ENCODE results near the gene S100P. TPM values are rescaled to one million over a fixed set of nuclear protein-coding genes. Genes with fewer than 3 reads are reported as not detected.

The S100P gene
- total and polyA plus RNA-seq, 2 of the 4 experiments (the other 2 are of a cell fraction), result not detected

DNA sequence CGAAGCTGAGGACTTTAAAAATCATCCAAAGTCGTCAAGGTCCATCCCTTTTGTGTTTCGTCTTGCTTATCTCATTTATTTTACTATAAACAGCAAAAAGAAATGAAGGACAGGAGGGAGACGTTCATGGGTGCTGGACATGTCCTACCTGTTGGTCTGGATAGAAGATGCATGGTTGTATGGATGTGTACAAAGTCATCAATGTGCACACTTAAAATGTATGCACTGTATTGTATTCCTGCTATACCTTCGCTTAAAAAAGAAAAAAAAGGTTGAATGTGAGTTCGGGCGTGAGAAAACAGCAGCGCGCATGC lies 22.0 kb downstream of the S100P start:
- Histone ChIP-seq H3K27ac (ENCODE audit: insufficient read depth, low read length) (no peak overlapping the region), H2BK120ac (ENCODE audit: low read depth, low read length) (no peak overlapping the region), H2BK5ac (ENCODE audit: low read depth, low read length, poor library complexity, severe bottlenecking) (peak overlapping the region; percentile 38), H3K27me3 (ENCODE audit: control insufficient read depth, insufficient read depth, low read length) (no peaks in the 10 kb centered on the region), H3K56ac (ENCODE audit: extremely low read depth, insufficient read depth, low read length) (no peak overlapping the region), H4K20me1 (ENCODE audit: insufficient read depth, low read length) (peaks cover 6% of the 10 kb centered on the region; the same call in 1 of the 2 replicates), H2AK5ac (ENCODE audit: low read depth, low read length) (no peak overlapping the region), H2AFZ (replicated peaks; ENCODE audit: low read length, poor library complexity) (peak overlapping the region; percentile 88), H3K18ac (ENCODE audit: low read depth, low read length) (no peak overlapping the region; the same call in 1 of the 2 replicates), H3K14ac (replicated peaks; ENCODE audit: low read depth, low read length) (peak overlapping the region; percentile 75), H2AK9ac (replicated peaks; ENCODE audit: low read depth, low read length, poor library complexity) (no peak overlapping the region), H3K4ac (ENCODE audit: low read depth, low read length) (peak overlapping the region; percentile 50; the same call in 1 of the 2 replicates), H3K9me3 (ENCODE audit: control insufficient read depth, insufficient read depth, low read length) (no peaks in the 10 kb centered on the region), H4K91ac (ENCODE audit: insufficient read depth, low read depth, low read length) (no peak overlapping the region), H3K23ac (ENCODE audit: low read depth, low read length) (no peak overlapping the region; the same call in 1 of the 2 replicates), H3K4me3 (ENCODE audit: insufficient read depth, low read depth, low read length) (peak overlapping the region; percentile 87), H3K9me1 (ENCODE audit: insufficient read depth, low read length) (no peaks in the 10 kb centered on the region), H4K5ac (ENCODE audit: low read depth, low read length) (peak overlapping the region; percentile 79; the same call in 1 of the 2 replicates), H3K36me3 (ENCODE audit: control insufficient read depth, insufficient read depth, low read length) (no peaks in the 10 kb centered on the region), H2BK20ac (ENCODE audit: low read depth, low read length) (no peak overlapping the region), H4K8ac (ENCODE audit: low read depth in 2 of 2, low read length in 2 of 2) (peak overlapping the region; percentile 83 to 95), H3K9ac (ENCODE audit: low read depth, low read length) (peak overlapping the region; percentile 22; the same call in 1 of the 2 replicates), H3K4me1 (ENCODE audit: control insufficient read depth, insufficient read depth, low read length) (no peaks in the 10 kb centered on the region), H2BK15ac (ENCODE audit: low read depth, low read length) (peak overlapping the region; percentile 4; the same call in 1 of the 3 replicates), H3K79me1 (ENCODE audit: low read depth in 1 of 2, low read length in 2 of 2) (peaks cover 0 to 19% of the 10 kb centered on the region in 2 experiments; a peak in 2 of 4 replicates), H3K4me2 (ENCODE audit: low read depth, low read length) (peak overlapping the region; percentile 83)
- POLR2A ChIA-PET (ENCODE audit: unreplicated experiment), result interaction anchor here (0.7 kb wide), 1 partner anchor 189 kb away, joined by 5 read pairs; no protein-coding TSS in a partner anchor
- TF ChIP-seq RAD21 (IDR thresholded peaks at IDR 0.05; ENCODE audit: low read length) (no peak), CEBPB (IDR thresholded peaks at IDR 0.05; ENCODE audit: low read depth, low read length) (no peak), NFE2L2 (IDR thresholded peaks at IDR 0.05; ENCODE audit: low read depth, low read length) (no peak), RCOR1 (IDR thresholded peaks at IDR 0.05; ENCODE audit: insufficient replicate concordance, low read length) (no peak), CHD1 (IDR thresholded peaks at IDR 0.05; ENCODE audit: low read depth, low read length) (no peak), ELK1 (IDR thresholded peaks at IDR 0.05; ENCODE audit: borderline replicate concordance, low read depth, low read length) (no peak), MXI1 (IDR thresholded peaks at IDR 0.05; ENCODE audit: borderline replicate concordance, low read depth, low read length) (no peak), MAZ (IDR thresholded peaks at IDR 0.05; ENCODE audit: borderline replicate concordance, low read depth, low read length) (no peak), BHLHE40 (IDR thresholded peaks at IDR 0.05; ENCODE audit: low read depth, low read length) (no peak), FOS (IDR thresholded peaks at IDR 0.05; ENCODE audit: low read depth, low read length) (no peak), USF2 (IDR thresholded peaks at IDR 0.05; ENCODE audit: low read depth, low read length) (no peak), SMC3 (IDR thresholded peaks at IDR 0.05; ENCODE audit: low read depth, low read length) (no peak), MAFK (IDR thresholded peaks at IDR 0.05; ENCODE audit: low read depth, low read length) (no peak), POLR2A (IDR thresholded peaks at IDR 0.05; ENCODE audit: low read depth, low read length) (no peak), RFX5 (IDR thresholded peaks at IDR 0.05; ENCODE audit: low read depth, low read length) (no peak)
- TF ChIP-seq, protein P1, sequence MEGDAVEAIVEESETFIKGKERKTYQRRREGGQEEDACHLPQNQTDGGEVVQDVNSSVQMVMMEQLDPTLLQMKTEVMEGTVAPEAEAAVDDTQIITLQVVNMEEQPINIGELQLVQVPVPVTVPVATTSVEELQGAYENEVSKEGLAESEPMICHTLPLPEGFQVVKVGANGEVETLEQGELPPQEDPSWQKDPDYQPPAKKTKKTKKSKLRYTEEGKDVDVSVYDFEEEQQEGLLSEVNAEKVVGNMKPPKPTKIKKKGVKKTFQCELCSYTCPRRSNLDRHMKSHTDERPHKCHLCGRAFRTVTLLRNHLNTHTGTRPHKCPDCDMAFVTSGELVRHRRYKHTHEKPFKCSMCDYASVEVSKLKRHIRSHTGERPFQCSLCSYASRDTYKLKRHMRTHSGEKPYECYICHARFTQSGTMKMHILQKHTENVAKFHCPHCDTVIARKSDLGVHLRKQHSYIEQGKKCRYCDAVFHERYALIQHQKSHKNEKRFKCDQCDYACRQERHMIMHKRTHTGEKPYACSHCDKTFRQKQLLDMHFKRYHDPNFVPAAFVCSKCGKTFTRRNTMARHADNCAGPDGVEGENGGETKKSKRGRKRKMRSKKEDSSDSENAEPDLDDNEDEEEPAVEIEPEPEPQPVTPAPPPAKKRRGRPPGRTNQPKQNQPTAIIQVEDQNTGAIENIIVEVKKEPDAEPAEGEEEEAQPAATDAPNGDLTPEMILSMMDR (conservative IDR thresholded peaks at IDR 0.05; ENCODE audit: low read depth, low read length), result no peak
- WGBS, 2 experiments (ENCODE audit: extremely low coverage in 2 of 2, insufficient read length in 1 of 2), result 0% methylated on average over 4 of the region's 9 CpGs; no CpG with 5 or more reads in 1 of the 2 experiments
- BruUV-seq (replicated peaks), result no TSS peak
- intact Hi-C loops (cut with micrococcal nuclease), result loop anchor here (2.0 kb wide), 1 partner anchor 75 kb away; the partner anchor contains the start of gene MRFAP1
- no peak for ATAC-seq (ENCODE audit: low read depth)
- in situ Hi-C loops (cut with MboI; ENCODE audit: low sequenced_read_pairs), result no loop called here
- CTCF ChIA-PET, result interaction anchor here (1.2 kb wide), 1 partner anchor 355 kb away, joined by 3 read pairs; no protein-coding TSS in a partner anchor
- DNase-seq, result no peak
- dilution Hi-C loops (cut with HindIII; ENCODE audit: low sequenced_read_pairs, unreplicated experiment), result no loop called here
